Mesenchymal stem cell (in vitro differentiated cells and primary cell): ENCODE measurements around the gene PSMD10.

ENCODE experiments used
- DNase-seq: peaks from one replicate; pipeline ENCODE4 v3.0.0-alpha.2; 2013
- H2AFZ ChIP-seq: one replicate; pipeline ENCODE4 v1.6.1; 2013; ENCODE audit warnings: low read depth, mild to moderate bottlenecking, control low read depth, inconsistent platforms, low read length, moderate library complexity
- H2AK5ac ChIP-seq: 2 replicates; pipeline ENCODE4 v1.6.1; 2013; ENCODE audit warnings: low read length, moderate library complexity, mild to moderate bottlenecking, inconsistent platforms; ENCODE audit not compliant: severe bottlenecking
- H2BK120ac ChIP-seq: one replicate; pipeline ENCODE4 v1.6.1; 2013; ENCODE audit warnings: low read depth, mild to moderate bottlenecking, inconsistent platforms, low read length, moderate library complexity
- H2BK12ac ChIP-seq, 2 experiments: one replicate each; pipeline ENCODE4 v1.6.1; 2013; ENCODE audit warnings: inconsistent platforms in 2 of 2, low read length in 2 of 2, mild to moderate bottlenecking in 2 of 2, moderate library complexity in 2 of 2, control low read depth in 1 of 2
- H2BK15ac ChIP-seq: one replicate; pipeline ENCODE4 v1.6.1; 2013; ENCODE audit warnings: mild to moderate bottlenecking, low read depth, inconsistent platforms; ENCODE audit not compliant: poor library complexity, severe bottlenecking
- H2BK5ac ChIP-seq: 2 replicates; pipeline ENCODE4 v1.6.1; 2013; ENCODE audit warnings: low read depth, mild to moderate bottlenecking, low read length, control low read depth, inconsistent platforms; ENCODE audit not compliant: poor library complexity, severe bottlenecking
- H3K14ac ChIP-seq, 2 experiments: one replicate each; pipeline ENCODE4 v1.6.1; 2013; ENCODE audit warnings: inconsistent platforms in 2 of 2, low read length in 2 of 2, control low read depth in 1 of 2, mild to moderate bottlenecking in 1 of 2, moderate library complexity in 1 of 2
- H3K18ac ChIP-seq, 2 experiments: one replicate each; pipeline ENCODE4 v1.6.1; 2013; ENCODE audit warnings: inconsistent platforms in 2 of 2, low read length in 2 of 2, control low read depth in 1 of 2, low read depth in 1 of 2, mild to moderate bottlenecking in 1 of 2
- H3K23ac ChIP-seq, 2 experiments: one replicate each; pipeline ENCODE4 v1.6.1; 2013; ENCODE audit warnings: inconsistent platforms in 2 of 2, low read length in 2 of 2, mild to moderate bottlenecking in 2 of 2, moderate library complexity in 2 of 2, control low read depth in 1 of 2
- H3K27ac ChIP-seq: 2 replicates; pipeline ENCODE4 v1.5.1; 2013; ENCODE audit warnings: mild to moderate bottlenecking, moderate library complexity, low read length, control low read depth, inconsistent platforms; ENCODE audit not compliant: poor library complexity, severe bottlenecking
- H3K27me3 ChIP-seq, 2 experiments: 2 replicates each; pipeline versions ENCODE4 v1.6.1 to v1.7.0; 2013; ENCODE audit warnings: low read length in 2 of 2, mild to moderate bottlenecking in 2 of 2, moderate library complexity in 2 of 2, control low read depth in 1 of 2, inconsistent platforms in 1 of 2; ENCODE audit not compliant: control insufficient read depth in 1 of 2, insufficient read depth in 1 of 2
- H3K36me3 ChIP-seq, 2 experiments: 2 replicates each; pipeline versions ENCODE4 v1.6.1 to v1.7.0; 2013; ENCODE audit warnings: low read length in 2 of 2, control low read depth in 1 of 2, inconsistent platforms in 1 of 2, low read depth in 1 of 2, mild to moderate bottlenecking in 1 of 2; ENCODE audit not compliant: insufficient read depth in 2 of 2, control insufficient read depth in 1 of 2
- H3K4ac ChIP-seq, 2 experiments: one replicate each; pipeline ENCODE4 v1.6.1; 2013; ENCODE audit warnings: inconsistent platforms in 2 of 2, low read length in 2 of 2, mild to moderate bottlenecking in 2 of 2, moderate library complexity in 2 of 2, control low read depth in 1 of 2, low read depth in 1 of 2
- H3K4me1 ChIP-seq: 2 replicates; pipeline ENCODE4 v1.6.1; 2013; ENCODE audit warnings: low read depth, low read length, control low read depth; ENCODE audit not compliant: control insufficient read depth, insufficient read depth
- H3K4me2 ChIP-seq: 2 replicates; pipeline ENCODE4 v1.6.1; 2013; ENCODE audit warnings: low read length, mild to moderate bottlenecking, inconsistent platforms; ENCODE audit not compliant: poor library complexity, severe bottlenecking
- H3K4me3 ChIP-seq, 2 experiments: 2 replicates each; pipeline versions ENCODE4 v1.5.1 to v1.7.0; 2013; ENCODE audit warnings: low read length in 2 of 2, mild to moderate bottlenecking in 2 of 2, control low read depth in 1 of 2, low read depth in 1 of 2; ENCODE audit not compliant: insufficient read depth in 1 of 2
- H3K79me1 ChIP-seq: replicated peaks from 2 replicates; pipeline ENCODE4 v1.6.1; 2013; ENCODE audit warnings: mild to moderate bottlenecking, control low read depth, low read length, inconsistent platforms; ENCODE audit not compliant: poor library complexity, severe bottlenecking
- H3K9ac ChIP-seq: 2 replicates; pipeline ENCODE4 v1.7.0; 2013; ENCODE audit warnings: mild to moderate bottlenecking, low read length, moderate library complexity
- H3K9me3 ChIP-seq: 2 replicates; pipeline ENCODE4 v1.7.0; 2013; ENCODE audit warnings: mild to moderate bottlenecking, low read length; ENCODE audit not compliant: control insufficient read depth
- H4K8ac ChIP-seq: one replicate; pipeline ENCODE4 v1.6.1; 2013; ENCODE audit warnings: inconsistent platforms, mild to moderate bottlenecking, low read length, moderate library complexity
- H4K91ac ChIP-seq: one replicate; pipeline ENCODE4 v1.6.1; 2013; ENCODE audit warnings: mild to moderate bottlenecking, low read length, inconsistent platforms
- WGBS: methylation state at CpG from one replicate; pipeline ENCODE4 v1.1.7; 2013; ENCODE audit warnings: mixed read lengths; 5-methylcytosine and 5-hydroxymethylcytosine counted together

Gene PSMD10

GRCh38 chrX:108070891-108071290, 20.5 kb downstream of the PSMD10 start:
- H4K91ac ChIP-seq: no peak overlapping the region
- H3K18ac ChIP-seq: no peak overlapping the region
- peak; percentile 19 for DNase-seq
- no peak overlapping the region for H3K27ac ChIP-seq
- H3K4ac ChIP-seq: no peak overlapping the region
- H3K27me3 ChIP-seq: peaks cover 0 to 43% of the 10 kb centered on the region in 2 experiments
- no peak overlapping the region for H2BK5ac ChIP-seq
- H3K23ac ChIP-seq: no peak overlapping the region
- H3K4me3 ChIP-seq: no peak overlapping the region
- no peak overlapping the region for H2BK15ac ChIP-seq
- no peak overlapping the region for H2BK120ac ChIP-seq
- H3K9ac ChIP-seq: no peak overlapping the region
- H4K8ac ChIP-seq: no peak overlapping the region
- H3K4me1 ChIP-seq: no peaks in the 10 kb centered on the region
- H3K4me2 ChIP-seq: no peak overlapping the region
- H2AFZ ChIP-seq: no peak overlapping the region
- H2BK12ac ChIP-seq: no peak overlapping the region
- no peaks in the 10 kb centered on the region for H3K9me3 ChIP-seq
- H3K36me3 ChIP-seq: no peaks in the 10 kb centered on the region
- no peak overlapping the region for H3K14ac ChIP-seq
- no peaks in the 10 kb centered on the region for H3K79me1 ChIP-seq
- H2AK5ac ChIP-seq: no peak overlapping the region
- 0% methylated on average over 1 of the region's 4 CpGs for WGBS

- Histone ChIP-seq H3K9me3 (no peaks in the 10 kb centered on the region), H3K79me1 (no peaks in the 10 kb centered on the region), H3K4ac (no peak overlapping the region), H2BK12ac (no peak overlapping the region), H3K27me3 (peaks cover 0 to 49% of the 10 kb centered on the region in 2 experiments), H3K27ac (no peak overlapping the region), H4K8ac (no peak overlapping the region), H3K14ac (no peak overlapping the region), H2BK15ac (no peak overlapping the region), H2BK5ac (no peak overlapping the region), H2AFZ (no peak overlapping the region), H3K4me2 (no peak overlapping the region), H3K18ac (no peak overlapping the region), H3K23ac (no peak overlapping the region), H3K9ac (no peak overlapping the region), H2BK120ac (no peak overlapping the region), H4K91ac (no peak overlapping the region), H3K36me3 (no peaks in the 10 kb centered on the region), H3K4me1 (no peaks in the 10 kb centered on the region), H3K4me3 (no peak overlapping the region), H2AK5ac (no peak overlapping the region)
- no peak for DNase-seq
- no CpG with 5 or more reads among the region's 1 CpG for WGBS
Measured at GRCh38 chrX:108068121-108068520, 23.2 kb downstream of the PSMD10 start.

GRCh38 chrX:108064613-108065012, 26.7 kb downstream of the PSMD10 start:
- H2BK15ac ChIP-seq: no peak overlapping the region
- no peak overlapping the region for H4K91ac ChIP-seq
- H3K27ac ChIP-seq: no peak overlapping the region
- H3K4me1 ChIP-seq: no peaks in the 10 kb centered on the region
- H3K79me1 ChIP-seq: no peaks in the 10 kb centered on the region
- no peak overlapping the region for H2BK120ac ChIP-seq
- H3K4me3 ChIP-seq: no peak overlapping the region
- no peak overlapping the region for H2AFZ ChIP-seq
- 91% methylated on average over 2 of the region's 2 CpGs for whole genome bisulfite sequencing
- no peaks in the 10 kb centered on the region for H3K36me3 ChIP-seq
- no peak overlapping the region for H3K18ac ChIP-seq
- no peak overlapping the region for H3K4ac ChIP-seq
- H4K8ac ChIP-seq: no peak overlapping the region
- no peak overlapping the region for H2AK5ac ChIP-seq
- peaks cover 0 to 72% of the 10 kb centered on the region in 2 experiments for H3K27me3 ChIP-seq
- H3K9me3 ChIP-seq: peaks cover 4% of the 10 kb centered on the region
- no peak overlapping the region for H2BK12ac ChIP-seq
- H3K9ac ChIP-seq: no peak overlapping the region
- H3K23ac ChIP-seq: no peak overlapping the region
- H3K14ac ChIP-seq: no peak overlapping the region
- no peak overlapping the region for H3K4me2 ChIP-seq
- H2BK5ac ChIP-seq: no peak overlapping the region
- DNase-seq: no peak

- Histone ChIP-seq H3K4me2 (no peak overlapping the region), H3K36me3 (no peaks in the 10 kb centered on the region), H3K23ac (no peak overlapping the region), H2AK5ac (no peak overlapping the region), H3K79me1 (no peaks in the 10 kb centered on the region), H3K4me3 (no peak overlapping the region), H3K4me1 (no peaks in the 10 kb centered on the region), H2BK12ac (no peak overlapping the region), H3K4ac (no peak overlapping the region), H4K91ac (no peak overlapping the region), H2BK120ac (no peak overlapping the region), H3K14ac (no peak overlapping the region), H4K8ac (no peak overlapping the region), H3K9ac (no peak overlapping the region), H3K18ac (no peak overlapping the region), H3K27ac (no peak overlapping the region), H2BK15ac (no peak overlapping the region), H2AFZ (no peak overlapping the region), H2BK5ac (no peak overlapping the region), H3K27me3 (peaks cover 0 to 72% of the 10 kb centered on the region in 2 experiments), H3K9me3 (peaks cover 4% of the 10 kb centered on the region)
- DNase-seq: no peak
- no CpG with 5 or more reads among the region's 1 CpG for WGBS
Measured at GRCh38 chrX:108064001-108064400, 27.3 kb downstream of the PSMD10 start.
